Erythroblast (primary cell): ENCODE data around the gene AMMECR1.

ENCODE experiments used
- DNase-seq, 2 experiments: peaks; one replicate each; lab custom pipeline; 2025; lab: John Stamatoyannopoulos, UW
- GATA1 ChIP-seq: IDR thresholded peaks from 2 replicates; pipeline ENCODE4 v1.6.1; 2011; ENCODE audit warnings: low read depth, mild to moderate bottlenecking, control low read depth, low read length, moderate library complexity
- POLR2A ChIP-seq: IDR thresholded peaks from 2 replicates; pipeline ENCODE4 v1.6.1; 2011; ENCODE audit warnings: mild to moderate bottlenecking, low read length

AMMECR1 gene

DNA sequence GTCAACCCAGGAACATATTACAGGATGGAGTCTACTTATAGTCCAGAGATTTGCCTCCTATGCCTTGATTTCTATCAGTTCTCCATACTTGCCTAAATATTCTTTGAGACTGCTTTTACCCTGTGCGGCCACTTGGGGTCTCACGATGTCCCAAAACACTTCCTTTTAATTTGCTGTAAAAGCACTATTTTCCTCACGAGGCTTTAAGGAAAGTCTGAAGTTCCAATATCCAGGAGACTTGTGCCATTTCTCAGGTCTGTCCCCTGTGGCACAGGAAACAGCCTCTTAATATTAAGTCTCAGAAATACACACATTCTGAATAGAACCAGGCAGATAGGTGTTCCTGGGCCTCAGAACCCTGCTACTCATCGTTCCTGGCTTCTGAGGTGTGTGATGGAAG lies 172.0 kb downstream of the AMMECR1 start:
- TF ChIP-seq POLR2A: no peak
- TF ChIP-seq GATA1: no peak
- peak; percentile 40 to 58 for DNase-seq

DNA sequence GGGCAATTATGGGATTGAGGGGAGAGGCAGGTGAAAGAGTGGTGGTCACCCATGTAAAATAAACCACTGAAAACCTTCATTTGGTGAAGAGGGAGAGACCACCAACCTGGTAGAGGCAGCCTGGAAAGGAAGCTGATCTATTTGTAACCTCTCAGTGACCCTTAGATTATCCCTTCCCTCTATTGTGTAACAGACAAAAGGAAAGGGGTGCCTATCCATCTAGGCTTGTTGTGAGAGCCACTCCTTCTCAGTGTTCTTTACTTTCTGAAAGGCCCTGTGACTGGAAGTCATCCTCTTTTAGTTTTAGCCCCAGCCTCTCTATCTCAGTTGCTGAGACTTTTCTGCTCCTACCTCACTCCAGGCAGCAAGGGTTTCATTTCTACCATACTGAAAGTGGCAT lies 172.6 kb downstream of the AMMECR1 start:
- no peak for TF ChIP-seq GATA1
- no peak for TF ChIP-seq POLR2A

More for the DNA sequence above, 172.6 kb downstream of the AMMECR1 start:
- no peak for DNase-seq
